NCI-H1694 (cell line): Measurements from ENCODE around the gene CHCHD3.

ENCODE experiments used
- DNase-seq: peaks from one replicate; lab custom pipeline; 2025; lab: John Stamatoyannopoulos, UW

The CHCHD3 gene

DNA sequence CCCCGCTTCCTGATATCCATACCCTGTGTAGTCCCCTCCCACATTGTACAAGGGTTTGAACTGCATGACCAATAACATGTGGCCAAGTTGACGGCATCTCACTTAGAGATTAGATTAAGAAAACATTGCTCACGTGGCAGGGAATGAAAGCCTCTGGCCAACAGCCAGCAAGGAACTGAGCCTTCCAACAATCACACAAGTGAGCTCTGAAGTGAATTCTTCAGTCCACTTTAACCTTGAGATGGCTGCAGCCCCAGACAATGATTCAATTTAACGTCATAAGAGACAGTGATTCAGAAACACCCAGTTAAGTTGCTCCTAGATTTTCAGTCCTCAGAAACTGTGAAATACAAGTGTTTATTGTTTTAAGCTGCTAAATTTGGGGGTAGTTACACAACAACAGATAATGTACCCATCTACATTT lies 339.7 kb downstream of the CHCHD3 start:
- no peak for DNase-seq

DNA sequence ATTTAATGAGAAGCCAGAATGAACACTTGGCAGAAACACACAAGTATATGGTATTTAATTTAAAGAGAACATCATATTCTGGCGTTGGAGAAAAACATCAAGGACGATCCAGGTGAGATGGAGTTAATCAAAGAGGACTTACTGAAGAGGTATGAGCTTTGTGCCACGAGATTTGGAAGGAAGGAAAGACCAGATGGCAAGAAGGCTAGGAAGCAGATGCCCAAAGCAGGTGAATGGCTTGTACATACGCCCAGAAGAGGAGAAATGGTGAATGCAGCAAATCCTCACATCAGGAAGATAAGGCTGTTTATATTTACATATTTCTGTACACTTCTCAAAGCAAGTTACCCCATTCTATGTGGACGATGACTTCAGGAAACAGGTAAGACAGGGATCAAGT lies 341.7 kb downstream of the CHCHD3 start:
- DNase-seq = no peak

DNA sequence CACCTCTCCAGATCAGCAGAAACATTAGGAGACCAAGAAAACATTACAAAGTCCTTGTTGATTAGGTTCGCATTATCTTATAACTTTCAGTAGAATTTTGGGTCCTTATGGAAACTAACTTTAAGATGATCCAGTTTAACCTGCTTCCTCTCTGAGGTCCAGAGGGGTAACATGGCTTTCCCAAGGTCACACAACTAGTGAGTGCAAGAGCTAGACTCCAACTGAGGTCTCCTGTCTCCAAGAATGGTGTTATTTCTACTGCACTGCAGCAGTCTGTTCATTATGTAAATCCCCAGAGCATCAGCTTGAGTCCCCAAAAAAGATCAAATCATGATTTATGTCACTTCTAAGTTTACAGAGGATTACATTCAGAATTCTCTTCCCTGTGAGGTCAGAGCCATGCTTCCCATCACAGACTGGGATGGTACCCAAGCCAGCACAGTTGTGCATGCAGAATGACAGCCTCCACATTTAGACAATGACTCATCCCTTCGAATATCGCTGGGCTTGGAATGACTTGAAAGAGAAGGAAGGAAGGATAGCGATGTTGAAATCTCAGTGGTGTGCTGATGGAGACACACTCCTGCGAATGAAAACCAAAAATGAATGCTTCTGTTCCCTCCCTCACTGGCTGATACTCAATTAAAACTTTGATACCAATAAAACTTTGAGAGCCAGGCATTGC lies 342.5 kb downstream of the CHCHD3 start:
- DNase-seq = no peak

DNA sequence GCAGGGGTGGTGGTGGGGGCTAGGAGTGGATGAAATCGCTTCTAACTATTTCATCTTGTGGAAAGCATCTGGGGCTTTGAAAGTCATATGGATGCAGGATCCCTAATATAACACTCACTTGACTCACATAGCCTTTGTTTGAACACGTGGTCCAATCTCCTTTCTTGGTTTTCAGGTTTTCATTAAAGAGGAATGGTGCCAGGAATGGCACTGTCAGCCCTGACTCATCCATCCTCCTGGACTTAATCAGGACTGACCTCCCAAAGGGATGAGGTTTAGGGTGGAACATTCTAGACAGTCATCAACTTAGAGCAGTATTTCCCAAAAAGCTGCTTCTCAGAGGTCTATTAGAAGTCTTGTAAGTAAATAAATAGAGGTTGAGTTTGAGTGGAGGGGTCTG lies 343.6 kb downstream of the CHCHD3 start:
- DNase-seq = no peak

DNA sequence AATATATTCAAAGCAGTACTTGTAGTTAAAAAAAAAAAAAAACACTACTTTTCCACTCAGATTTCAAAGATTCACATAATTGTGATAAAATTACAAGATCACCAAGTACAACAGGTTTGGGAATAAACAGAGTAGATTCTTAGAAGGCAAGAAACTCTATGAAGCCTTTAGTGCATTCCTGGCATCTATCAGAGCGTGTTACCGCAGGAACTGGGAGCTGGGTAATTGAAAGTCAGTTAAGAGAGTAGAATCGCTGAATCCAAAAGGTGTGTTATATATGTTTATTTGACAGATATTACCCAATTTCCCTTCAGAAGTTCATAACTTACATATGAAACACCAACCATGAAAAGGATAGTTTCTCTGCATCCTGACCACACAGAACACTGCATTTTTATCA lies 346.4 kb downstream of the CHCHD3 start:
- DNase-seq = no peak
